ENCODE data around the gene TGFBR2.

TGFBR2 gene

DNA sequence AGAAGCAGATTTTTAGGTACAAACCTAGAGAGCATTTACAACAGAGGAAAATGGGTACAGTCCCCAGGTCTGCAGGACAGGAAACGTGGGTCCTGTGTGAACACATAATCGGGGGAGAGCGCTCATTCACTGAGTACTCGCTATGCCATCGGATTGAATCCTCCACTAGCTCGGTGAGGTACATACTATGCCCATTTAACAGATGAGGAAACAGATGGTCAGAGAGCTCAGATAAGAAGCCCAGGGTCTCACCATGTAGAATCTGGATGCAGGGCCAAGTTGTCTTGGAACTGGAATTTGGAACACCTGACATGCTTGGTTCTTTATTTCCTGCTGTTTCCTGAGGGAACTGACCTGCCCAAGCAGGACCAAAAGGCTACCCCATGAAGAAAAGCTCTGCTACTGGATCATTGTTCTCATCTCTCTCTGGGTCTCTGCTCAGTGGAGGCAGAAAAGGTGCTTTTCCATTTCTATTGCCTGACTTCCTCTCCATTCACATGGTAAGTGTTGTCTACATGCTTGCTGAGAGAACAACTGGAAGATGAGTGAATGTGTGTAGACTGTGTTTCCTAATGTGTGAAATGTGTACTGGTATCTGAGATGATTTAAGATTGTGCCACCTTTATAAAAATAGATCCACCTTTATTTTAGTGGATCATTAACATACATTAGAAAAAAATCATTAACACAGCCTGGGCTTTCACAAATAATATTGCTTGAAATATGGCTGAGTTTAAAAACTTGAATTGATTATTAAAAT, 89.1 kb downstream of the TGFBR2 start:
- DNase-seq = no peak

- DNase-seq = no peak
Measured at GRCh38 chr3:30696403-30696819, 90.0 kb downstream of the TGFBR2 start.

GRCh38 chr3:30696896-30697295, 90.5 kb downstream of the TGFBR2 start:
- no peak for DNase-seq

DNA sequence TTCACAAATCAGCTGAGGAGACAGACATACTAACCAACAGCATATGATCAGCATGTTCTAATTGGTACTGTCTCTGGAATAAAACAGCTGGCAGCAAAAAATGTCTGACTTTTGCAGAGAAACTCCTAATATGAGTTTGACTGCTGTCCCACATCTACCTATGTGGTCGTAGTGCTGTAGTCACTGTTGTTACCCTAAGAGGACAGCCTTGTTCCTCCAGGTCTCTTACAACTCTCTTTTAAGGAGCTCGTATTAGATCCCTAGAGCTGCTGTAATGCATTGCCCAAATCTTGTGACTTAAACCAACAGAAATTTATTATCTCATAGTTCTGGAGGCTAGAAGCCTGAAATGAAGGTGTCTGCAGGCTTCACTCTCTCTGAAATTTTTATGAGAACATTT, 92.1 kb downstream of the TGFBR2 start:
- no peak for DNase-seq

DNA sequence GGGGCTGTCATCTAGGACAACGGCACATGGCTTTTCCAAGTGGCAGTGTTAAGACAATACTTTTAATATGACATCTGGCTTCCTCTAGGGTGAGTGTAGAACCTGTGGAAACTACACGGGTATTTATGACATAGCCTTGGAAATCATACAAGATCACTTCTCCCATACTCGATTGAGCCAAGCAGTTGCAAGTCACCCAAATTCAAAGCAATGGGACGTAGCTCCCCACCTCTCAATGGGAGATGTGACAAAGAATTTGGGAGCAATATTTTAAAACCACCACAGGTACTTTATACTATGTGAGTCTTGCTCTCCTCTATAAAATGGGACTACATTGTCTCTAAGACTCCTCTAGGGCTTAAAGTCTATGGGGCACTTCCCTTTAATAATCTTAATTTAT, 93.5 kb downstream of the TGFBR2 start:
- DNase-seq = no peak

- DNase-seq = no peak
Measured at GRCh38 chr3:30700702-30701321, 94.4 kb downstream of the TGFBR2 start.

DNA sequence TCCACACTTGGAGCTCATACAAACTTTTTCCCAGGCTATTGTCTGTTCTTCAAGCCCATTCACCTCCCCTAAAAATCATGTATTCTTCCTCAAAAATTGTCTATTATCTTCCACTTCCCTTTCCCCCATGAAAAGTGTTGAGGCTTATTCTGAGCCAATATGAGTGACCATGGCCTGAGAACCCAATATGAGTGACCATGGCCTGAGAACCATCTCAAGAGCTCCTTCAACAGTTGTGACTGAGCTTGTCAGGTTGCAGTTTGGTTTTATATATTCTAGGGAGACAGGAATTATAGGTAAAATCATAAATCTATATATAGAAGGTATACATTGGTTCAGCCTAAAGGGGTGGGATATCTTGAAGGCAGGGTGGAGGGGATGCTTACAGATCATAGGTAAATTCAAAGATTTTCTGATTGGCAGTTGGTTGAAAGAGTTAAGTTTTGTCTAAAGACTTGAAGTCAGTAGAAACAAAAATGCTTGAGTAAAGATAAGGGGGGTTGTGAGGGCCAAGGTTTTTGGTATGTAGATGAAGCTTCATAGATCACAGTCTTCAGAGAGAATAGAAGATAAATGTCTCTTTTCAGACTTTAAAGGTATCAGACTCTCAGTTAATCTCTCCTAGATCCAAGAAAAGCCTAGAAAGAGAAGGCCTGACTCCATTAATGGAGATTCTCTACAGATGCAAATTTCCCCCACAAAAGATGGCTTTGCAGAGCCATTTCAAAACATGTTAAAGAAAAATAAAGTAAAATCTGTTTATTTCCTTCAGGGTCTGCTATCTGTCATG, 95.8 kb downstream of the TGFBR2 start:
- DNase-seq = no peak

DNA sequence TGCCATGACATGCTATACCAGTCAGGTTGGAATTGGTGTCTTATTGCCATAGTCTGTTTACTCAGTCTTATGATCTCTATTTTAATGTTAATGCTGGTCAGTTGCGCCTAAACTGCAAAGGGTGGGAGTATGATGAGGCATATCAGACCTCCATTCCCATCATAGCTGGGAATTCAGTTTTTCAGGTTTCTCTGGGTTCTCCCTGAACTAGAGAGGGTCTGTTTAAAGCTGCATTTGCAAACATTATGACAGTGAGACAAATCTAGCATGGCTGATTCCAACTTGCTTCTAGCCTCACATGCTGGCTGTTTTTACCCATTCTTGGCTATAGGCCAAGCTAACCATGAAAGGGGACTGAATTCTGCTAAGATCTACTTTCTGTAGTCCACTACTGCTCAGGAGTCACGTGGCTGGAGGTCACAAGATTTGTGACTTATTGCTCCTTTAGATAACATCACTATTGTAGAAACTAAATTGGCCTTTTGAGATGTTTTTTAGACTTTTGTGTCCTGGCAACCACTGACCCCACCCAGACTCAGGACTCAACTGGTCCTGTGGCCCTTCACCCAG, 96.5 kb downstream of the TGFBR2 start:
- no peak for DNase-seq

DNA sequence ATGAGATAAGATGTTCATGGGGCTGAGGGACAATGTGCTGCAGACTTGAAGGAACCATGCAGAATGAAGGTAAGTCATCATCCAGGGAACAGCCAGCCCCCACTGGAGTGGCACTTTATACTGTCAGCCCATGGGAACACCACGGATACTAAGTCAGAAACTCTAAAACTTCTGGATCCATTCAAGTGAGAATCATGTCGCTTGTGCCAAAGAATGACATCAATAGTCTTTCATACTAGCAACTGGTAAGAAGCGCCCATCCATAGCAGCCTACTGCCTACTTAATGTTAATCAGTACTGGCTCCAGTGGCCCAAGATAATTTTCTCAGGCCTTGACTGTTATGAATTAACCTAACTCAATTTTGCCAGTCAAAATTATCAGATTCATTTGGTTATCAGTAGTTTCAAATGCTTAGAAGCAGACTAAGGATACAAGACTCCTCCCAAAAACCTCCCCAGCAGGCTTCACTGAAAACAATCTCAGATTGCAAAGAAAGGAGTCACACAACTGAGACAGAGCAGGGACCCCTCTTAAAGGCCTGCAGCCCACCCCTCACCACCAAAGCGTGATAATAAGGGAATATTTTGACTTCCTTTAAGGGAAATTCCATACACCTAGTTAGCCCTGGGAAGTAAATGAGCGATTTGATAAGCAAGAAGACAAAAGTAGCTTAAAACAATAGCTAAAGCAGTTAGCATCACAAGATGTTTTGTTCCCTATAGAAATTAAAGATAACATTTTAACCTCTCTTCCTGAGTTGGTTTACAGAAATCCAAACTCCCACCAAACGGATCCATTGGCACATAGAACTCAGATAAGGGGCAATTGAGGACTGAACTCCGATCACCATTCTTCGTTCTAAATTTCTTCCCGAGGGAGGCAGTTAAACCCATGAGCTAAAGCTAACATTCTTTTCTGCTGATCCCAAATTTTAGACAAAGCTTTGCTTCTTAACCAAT, 98.8 kb downstream of the TGFBR2 start:
- no peak for DNase-seq

DNA sequence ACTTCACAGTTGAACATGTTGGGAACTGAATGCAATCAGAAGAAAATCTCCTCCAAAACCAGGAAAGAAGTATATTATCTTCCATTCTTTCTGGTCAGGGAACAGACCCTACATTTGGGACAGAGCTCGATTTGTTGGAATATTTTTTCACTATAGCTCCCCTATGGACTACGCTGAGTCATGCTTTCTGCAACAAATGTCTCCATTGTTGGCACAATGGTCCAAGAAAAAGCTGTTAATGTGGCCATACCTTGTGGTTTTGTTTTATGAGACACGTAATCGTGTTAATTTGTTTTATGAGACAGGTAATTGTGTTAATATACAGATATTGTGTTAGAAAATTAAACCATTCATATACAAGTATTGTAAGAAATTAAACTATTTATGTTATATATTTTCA, 101.4 kb downstream of the TGFBR2 start:
- DNase-seq = no peak

- no peak for DNase-seq
Measured at GRCh38 chr3:30708472-30708871, 102.1 kb downstream of the TGFBR2 start.

- DNase-seq = no peak
Measured at GRCh38 chr3:30710017-30710416, 103.6 kb downstream of the TGFBR2 start.

GRCh38 chr3:30711151-30711550, 104.8 kb downstream of the TGFBR2 start:
- no peak for DNase-seq

- DNase-seq = no peak
Measured at GRCh38 chr3:30711867-30712266, 105.5 kb downstream of the TGFBR2 start.

DNA sequence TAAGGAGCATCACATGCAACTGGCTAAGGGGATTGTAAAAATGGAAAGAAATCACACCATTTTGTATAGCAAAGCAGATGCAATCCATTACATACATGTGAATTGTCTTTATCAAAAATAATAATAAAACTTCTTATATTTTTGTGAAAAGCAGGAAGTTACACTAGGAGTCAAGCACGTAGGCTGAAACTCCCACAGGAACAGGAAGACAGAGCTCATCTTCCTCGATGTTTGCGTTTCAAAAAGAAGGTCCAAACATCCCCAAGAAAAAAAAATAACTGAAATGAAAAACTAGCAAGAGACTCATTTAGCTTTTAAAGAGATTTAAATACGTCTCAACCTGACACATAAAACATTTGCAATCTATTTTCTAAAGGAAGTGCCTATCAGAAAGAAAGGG, 106.6 kb downstream of the TGFBR2 start:
- no peak for DNase-seq

DNA sequence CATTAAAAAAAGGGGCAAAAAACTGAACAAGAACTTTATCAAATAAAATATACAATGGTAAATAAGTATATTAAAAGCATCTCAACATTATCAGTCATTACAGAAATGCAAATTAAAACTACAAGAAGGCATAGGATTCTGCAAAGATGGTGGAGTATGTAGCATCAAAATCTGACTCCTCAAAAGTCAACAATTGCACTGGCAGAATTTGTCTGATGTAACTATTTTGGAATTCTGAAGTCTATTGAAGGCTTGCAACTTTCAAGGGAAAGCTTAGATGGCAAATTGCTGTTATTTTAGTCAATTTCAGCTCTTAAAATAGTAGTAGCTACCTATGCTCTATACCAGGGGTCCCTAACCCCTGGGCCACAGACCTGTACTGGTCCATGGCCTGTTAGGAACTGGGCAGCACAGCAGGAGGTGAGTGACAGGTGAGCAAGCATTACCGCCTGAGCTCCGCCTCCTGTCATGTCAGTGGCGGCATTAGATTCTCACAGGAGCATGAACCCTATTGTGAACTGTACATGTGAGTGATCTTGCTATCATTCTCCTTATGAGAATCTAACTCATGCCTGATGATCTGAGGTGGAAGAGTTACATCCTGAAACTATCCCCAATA, 107.6 kb downstream of the TGFBR2 start:
- no peak for DNase-seq

GRCh38 chr3:30719536-30719935, 113.1 kb downstream of the TGFBR2 start:
- DNase-seq = no peak

DNA sequence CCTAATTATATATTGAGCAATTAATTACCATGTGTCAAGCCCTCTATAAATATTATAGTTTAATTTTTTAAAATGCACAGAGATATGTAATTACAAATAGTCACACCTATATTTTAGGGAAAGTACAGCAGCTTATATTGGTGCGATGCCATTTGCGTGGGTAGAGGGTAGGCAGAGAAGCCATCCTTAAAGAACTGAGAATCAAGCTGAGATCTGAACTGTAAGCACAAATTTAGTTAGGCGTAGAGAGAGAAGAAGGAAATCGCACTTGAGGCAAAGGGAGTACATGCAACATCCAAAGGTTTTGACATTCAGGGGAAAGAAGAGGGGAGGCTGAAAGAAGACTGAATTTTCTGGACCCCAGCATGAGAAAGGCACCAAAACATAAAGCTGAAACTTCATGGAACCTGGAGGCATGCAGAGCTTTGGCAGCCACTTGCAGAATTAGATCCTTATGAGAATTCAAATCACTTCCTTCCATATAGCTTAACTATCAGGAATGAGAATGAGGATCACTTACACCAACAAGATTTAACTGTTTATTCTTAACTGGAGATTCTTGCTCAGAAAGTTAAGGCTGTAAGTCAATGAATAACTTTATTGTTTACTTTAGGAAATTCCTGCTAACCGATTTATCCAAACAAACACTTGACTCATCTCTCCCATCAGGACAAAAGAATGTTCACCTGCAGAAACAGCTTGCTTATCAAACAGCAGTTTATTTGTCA, 114.3 kb downstream of the TGFBR2 start:
- no peak for DNase-seq

DNA sequence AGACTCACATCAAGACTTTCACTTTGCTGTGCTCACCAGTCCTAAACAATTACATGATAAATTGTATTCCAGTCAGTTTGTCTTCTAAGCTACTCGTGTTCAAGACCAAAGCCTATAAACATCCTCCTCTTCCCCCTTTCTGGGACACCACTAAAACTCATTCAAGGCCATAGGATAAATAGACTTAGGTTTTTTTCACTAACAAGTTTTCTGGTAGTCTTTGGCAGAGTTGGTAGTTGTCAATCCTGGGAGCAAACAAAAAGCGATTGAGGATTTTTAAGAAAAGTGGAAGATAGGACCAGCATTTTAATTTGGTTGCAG, 114.9 kb downstream of the TGFBR2 start:
- DNase-seq = no peak

- DNase-seq = no peak
Measured at GRCh38 chr3:30723211-30723610, 116.8 kb downstream of the TGFBR2 start.

DNA sequence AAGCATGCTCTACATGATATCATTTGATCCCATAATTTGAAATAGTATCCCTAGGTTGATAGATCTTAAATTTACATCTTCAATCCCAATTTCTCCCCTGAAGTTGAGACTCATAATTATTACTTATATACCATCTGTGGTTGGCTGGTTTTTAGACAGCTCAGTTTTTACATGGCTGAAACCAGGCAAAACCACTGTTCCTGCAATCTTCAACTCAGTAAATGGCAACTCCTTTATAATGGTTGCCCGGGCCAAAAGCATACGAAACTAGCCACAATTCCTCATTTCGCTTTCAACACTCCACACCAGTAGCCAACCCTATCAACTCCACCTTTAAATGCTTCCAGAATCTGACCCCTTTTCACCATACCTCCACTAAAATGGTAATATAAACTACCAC, 118.5 kb downstream of the TGFBR2 start:
- DNase-seq = no peak

Data from DMS 273 treated with DMSO at 0.1 percent for 48 hours (cell line).